ENCODE data around the gene ZNF782.

Gene ZNF782

DNA sequence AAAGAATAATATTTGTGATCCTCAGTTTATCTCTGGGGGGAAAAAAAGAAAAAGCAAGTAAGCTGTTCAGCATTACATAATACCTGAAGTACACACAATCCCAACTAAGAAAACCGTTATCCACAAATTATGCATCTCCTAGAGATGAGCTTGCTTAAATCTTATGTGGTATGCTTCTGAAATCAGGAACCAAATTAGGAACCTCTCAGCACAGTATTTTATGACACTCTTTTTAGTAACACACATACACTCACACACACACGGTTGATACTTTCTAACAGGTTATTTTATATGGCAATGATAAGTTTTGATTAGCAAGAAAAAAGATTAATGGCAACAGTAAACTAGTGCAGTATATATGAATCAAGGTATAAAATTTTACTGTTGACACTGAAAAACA is 75.2 kb downstream of the ZNF782 start:
- H3K27me3 ChIP-seq (ENCODE audit: insufficient read depth, low read length) = no peaks in the 10 kb centered on the region
- H3K36me3 ChIP-seq (ENCODE audit: insufficient read depth, low read length) = peaks cover 22% of the 10 kb centered on the region
- H3K9ac ChIP-seq (ENCODE audit: low read length) = no peak overlapping the region
- H3K9me2 ChIP-seq (ENCODE audit: low read depth, low read length) = no peaks in the 10 kb centered on the region
- no peaks in the 10 kb centered on the region; the same call in 1 of the 2 replicates for H3K9me3 ChIP-seq (ENCODE audit: low read length)
- no peaks in the 10 kb centered on the region for H4K20me1 ChIP-seq (ENCODE audit: insufficient read depth, low read length)
- no peaks in the 10 kb centered on the region for H3F3A ChIP-seq (ENCODE audit: insufficient read depth, low read length)
- peaks cover 9% of the 10 kb centered on the region; the same call in 1 of the 2 replicates for H3K79me2 ChIP-seq (ENCODE audit: insufficient read depth, low read length)
- peak overlapping the region; percentile 93 for H3K4me3 ChIP-seq (ENCODE audit: low read depth, low read length, poor library complexity, severe bottlenecking)
- no peak overlapping the region for H2AFZ ChIP-seq (ENCODE audit: low read length)
- no peak overlapping the region for H3K27ac ChIP-seq (ENCODE audit: low read depth, low read length, poor library complexity, severe bottlenecking)
- TF ChIP-seq, protein P1, sequence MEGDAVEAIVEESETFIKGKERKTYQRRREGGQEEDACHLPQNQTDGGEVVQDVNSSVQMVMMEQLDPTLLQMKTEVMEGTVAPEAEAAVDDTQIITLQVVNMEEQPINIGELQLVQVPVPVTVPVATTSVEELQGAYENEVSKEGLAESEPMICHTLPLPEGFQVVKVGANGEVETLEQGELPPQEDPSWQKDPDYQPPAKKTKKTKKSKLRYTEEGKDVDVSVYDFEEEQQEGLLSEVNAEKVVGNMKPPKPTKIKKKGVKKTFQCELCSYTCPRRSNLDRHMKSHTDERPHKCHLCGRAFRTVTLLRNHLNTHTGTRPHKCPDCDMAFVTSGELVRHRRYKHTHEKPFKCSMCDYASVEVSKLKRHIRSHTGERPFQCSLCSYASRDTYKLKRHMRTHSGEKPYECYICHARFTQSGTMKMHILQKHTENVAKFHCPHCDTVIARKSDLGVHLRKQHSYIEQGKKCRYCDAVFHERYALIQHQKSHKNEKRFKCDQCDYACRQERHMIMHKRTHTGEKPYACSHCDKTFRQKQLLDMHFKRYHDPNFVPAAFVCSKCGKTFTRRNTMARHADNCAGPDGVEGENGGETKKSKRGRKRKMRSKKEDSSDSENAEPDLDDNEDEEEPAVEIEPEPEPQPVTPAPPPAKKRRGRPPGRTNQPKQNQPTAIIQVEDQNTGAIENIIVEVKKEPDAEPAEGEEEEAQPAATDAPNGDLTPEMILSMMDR (IDR thresholded peaks at IDR 0.05; ENCODE audit: low read length) = no peak
- TF ChIP-seq EZH2 (IDR thresholded peaks at IDR 0.05; ENCODE audit: borderline replicate concordance, low read length) = no peak
- H3K4me2 ChIP-seq (ENCODE audit: low read length) = peak overlapping the region; percentile 94
- peaks cover 18% of the 10 kb centered on the region for H3K4me1 ChIP-seq (ENCODE audit: insufficient read depth, low read length, severe bottlenecking)

DNA sequence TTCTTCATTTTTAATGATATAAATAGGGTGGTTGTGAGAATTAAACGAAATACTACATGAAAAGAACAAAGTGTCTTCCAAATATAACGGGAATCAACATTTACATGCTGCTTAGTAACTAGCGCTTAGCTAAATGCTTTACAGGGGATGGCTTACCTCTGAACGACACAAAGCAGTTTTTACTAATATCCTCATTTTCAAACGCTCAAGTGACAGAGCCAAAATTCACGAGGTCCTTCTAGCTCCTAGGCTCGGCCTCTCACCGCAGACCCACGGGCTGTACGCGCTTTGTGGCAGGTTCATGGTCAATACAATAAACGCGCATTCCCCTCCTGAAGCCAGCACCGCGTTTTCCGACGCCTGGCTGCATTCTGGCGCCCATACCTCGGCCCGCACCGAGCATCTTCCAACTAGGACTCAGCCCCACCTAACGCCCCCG is 76.9 kb downstream of the ZNF782 start:
- Histone ChIP-seq H2AFZ (ENCODE audit: low read length) (0 out of 2 replicates have a peak overlapping the region, but pooled peaks have one; percentile 42), H3K9ac (ENCODE audit: low read length) (peak overlapping the region; percentile 86), H3K9me3 (ENCODE audit: low read length) (peaks cover 6% of the 10 kb centered on the region), H3K4me1 (ENCODE audit: insufficient read depth, low read length, severe bottlenecking) (peaks cover 18% of the 10 kb centered on the region), H3K27me3 (ENCODE audit: insufficient read depth, low read length) (no peaks in the 10 kb centered on the region), H3K4me3 (ENCODE audit: low read depth, low read length, poor library complexity, severe bottlenecking) (peak overlapping the region; percentile 93), H3F3A (ENCODE audit: insufficient read depth, low read length) (no peaks in the 10 kb centered on the region), H3K36me3 (ENCODE audit: insufficient read depth, low read length) (peaks cover 39% of the 10 kb centered on the region), H3K27ac (ENCODE audit: low read depth, low read length, poor library complexity, severe bottlenecking) (peak overlapping the region; percentile 20), H3K79me2 (ENCODE audit: insufficient read depth, low read length) (peaks cover 9% of the 10 kb centered on the region; the same call in 1 of the 2 replicates), H3K4me2 (ENCODE audit: low read length) (peak overlapping the region; percentile 94), H3K9me2 (ENCODE audit: low read depth, low read length) (no peaks in the 10 kb centered on the region), H4K20me1 (ENCODE audit: insufficient read depth, low read length) (no peaks in the 10 kb centered on the region)
- TF ChIP-seq, protein P1 (IDR thresholded peaks at IDR 0.05; ENCODE audit: low read length) = no peak
- TF ChIP-seq EZH2 (IDR thresholded peaks at IDR 0.05; ENCODE audit: borderline replicate concordance, low read length) = no peak

DNA sequence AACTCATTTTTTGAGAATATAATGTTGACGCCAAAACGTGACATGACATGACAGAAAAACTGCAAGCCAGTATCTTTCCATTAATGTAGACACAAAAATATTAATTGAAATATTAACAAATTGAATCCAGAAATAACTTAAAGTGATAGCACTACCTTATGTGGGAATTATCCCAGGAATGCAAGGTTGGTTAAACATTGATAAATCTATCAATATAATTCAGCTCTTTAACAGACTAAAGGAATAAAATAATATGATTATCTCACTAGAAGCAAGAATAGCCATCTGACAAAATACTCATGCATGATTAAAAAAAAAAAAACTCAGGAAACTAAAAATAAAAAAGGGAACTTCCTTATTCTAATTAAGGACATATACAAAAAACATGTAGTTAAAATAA is 83.2 kb downstream of the ZNF782 start:
- TF ChIP-seq, protein P1 (IDR thresholded peaks at IDR 0.05; ENCODE audit: low read length) = no peak
- no peak for TF ChIP-seq EZH2 (IDR thresholded peaks at IDR 0.05; ENCODE audit: borderline replicate concordance, low read length)
- Histone ChIP-seq H3K9me2 (ENCODE audit: low read depth, low read length) (no peaks in the 10 kb centered on the region), H3K27me3 (ENCODE audit: insufficient read depth, low read length) (no peaks in the 10 kb centered on the region), H3K4me3 (ENCODE audit: low read depth, low read length, poor library complexity, severe bottlenecking) (no peak overlapping the region), H2AFZ (ENCODE audit: low read length) (no peak overlapping the region), H3K27ac (ENCODE audit: low read depth, low read length, poor library complexity, severe bottlenecking) (no peak overlapping the region), H3K79me2 (ENCODE audit: insufficient read depth, low read length) (no peaks in the 10 kb centered on the region), H3K36me3 (ENCODE audit: insufficient read depth, low read length) (peaks cover 99% of the 10 kb centered on the region), H3K9ac (ENCODE audit: low read length) (no peak overlapping the region), H3K4me2 (ENCODE audit: low read length) (no peak overlapping the region), H3K9me3 (ENCODE audit: low read length) (peaks cover 43% of the 10 kb centered on the region), H3F3A (ENCODE audit: insufficient read depth, low read length) (no peaks in the 10 kb centered on the region), H4K20me1 (ENCODE audit: insufficient read depth, low read length) (no peaks in the 10 kb centered on the region), H3K4me1 (ENCODE audit: insufficient read depth, low read length, severe bottlenecking) (no peaks in the 10 kb centered on the region)

Data from OCI-LY1 (cell line).